Memory B cell (primary cell): ENCODE results near the gene STAP2.
A peak's percentile ranks its signal among the peaks of the same experiment; 100 is the strongest.
"Not testable (repeated sequence)": the region's sequence is repeated elsewhere in the genome, so short reads cannot be mapped to it uniquely, and the experiment has no call there.

Experiments used
- ATAC-seq: fragments of 150-1000 bp; cut with Tn5 transposase; 2 replicates; pipeline ENCODE4 v1.10.0; 2021; ENCODE audit warnings: low read depth, mild to moderate bottlenecking, moderate library complexity
- DNase-seq, 2 donors: peaks; one replicate each; pipeline ENCODE4 v3.0.0; 2022; ENCODE audit warnings: low spot score in 2 of 2
- H3K27ac Mint-ChIP-seq: one replicate; pipeline ENCODE4 v1.8.0; 2022; ENCODE audit warnings: mild to moderate bottlenecking, moderate library complexity, mixed read lengths
- H3K27me3 Mint-ChIP-seq: one replicate; pipeline ENCODE4 v1.8.0; 2022; ENCODE audit warnings: mixed read lengths
- H3K36me3 Mint-ChIP-seq: one replicate; pipeline ENCODE4 v1.8.0; 2022; ENCODE audit warnings: mild to moderate bottlenecking, mixed read lengths
- H3K4me1 Mint-ChIP-seq: one replicate; pipeline ENCODE4 v1.8.0; 2022; ENCODE audit warnings: mixed read lengths
- H3K4me3 Mint-ChIP-seq: one replicate; pipeline ENCODE4 v1.8.0; 2022; ENCODE audit warnings: mild to moderate bottlenecking, moderate library complexity, mixed read lengths
- H3K9me3 Mint-ChIP-seq: one replicate; pipeline ENCODE4 v1.8.0; 2022; ENCODE audit warnings: mixed read lengths

Gene STAP2

DNA sequence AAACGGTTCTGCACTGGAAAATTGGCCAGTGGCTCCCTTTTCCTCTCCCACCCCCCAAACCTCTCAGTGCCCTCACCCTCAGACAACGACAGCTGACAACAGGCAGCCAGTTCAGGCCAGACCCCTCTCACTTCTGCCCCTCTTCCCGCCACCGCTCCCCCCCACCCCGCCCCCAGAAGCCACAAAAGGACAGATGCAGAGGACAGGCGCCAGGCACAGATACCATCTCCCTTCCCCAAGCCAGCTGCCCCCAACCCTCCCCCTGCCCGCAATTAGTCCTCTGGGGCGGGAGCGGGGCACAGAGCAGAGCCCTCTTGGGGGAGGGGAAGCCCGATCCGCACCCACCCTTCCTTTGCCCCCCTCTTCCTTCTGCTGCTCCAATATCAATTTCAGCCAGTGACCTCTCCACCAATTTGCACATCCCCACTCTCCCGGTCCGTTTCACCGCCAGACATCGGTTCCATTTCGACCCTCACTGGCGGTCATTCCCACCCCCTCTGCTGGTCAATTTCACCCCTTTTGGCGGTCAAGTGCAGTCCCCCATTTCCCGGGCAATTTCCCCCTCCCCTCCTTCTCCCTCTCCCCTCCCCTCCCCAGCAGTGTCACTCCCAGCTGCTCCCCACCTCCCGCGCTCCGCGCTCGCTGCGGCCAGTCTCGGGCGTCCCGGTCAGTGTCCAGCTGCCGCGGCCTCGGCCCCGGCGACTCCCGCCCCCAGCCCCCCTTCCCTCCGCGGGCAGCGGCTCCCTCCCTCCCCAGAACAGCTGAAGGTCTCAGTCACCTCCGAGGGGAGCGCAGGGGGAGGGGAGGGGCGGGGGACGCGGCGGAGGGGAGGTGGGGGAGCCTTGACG is 60.0 kb downstream of the STAP2 start, which contains the start of gene SHD:
Gene SHD (plus strand): TSS at position 848 of the 848 bp plus-strand sequence. CDS start 798 bp downstream, outside the sequence.
- Mint-ChIP-seq H3K27ac (no peak within 1 kb of the TSS), H3K4me1 (peaks cover 3% of the 10 kb centered on the region), H3K4me3 (peak within 1 kb of the TSS; percentile 46), H3K36me3 (no peaks in the 10 kb centered on the region), H3K9me3 (no peaks in the 10 kb centered on the region), H3K27me3 (peaks cover 13% of the 10 kb centered on the region)
- no peak for ATAC-seq
- no peak for DNase-seq

DNA sequence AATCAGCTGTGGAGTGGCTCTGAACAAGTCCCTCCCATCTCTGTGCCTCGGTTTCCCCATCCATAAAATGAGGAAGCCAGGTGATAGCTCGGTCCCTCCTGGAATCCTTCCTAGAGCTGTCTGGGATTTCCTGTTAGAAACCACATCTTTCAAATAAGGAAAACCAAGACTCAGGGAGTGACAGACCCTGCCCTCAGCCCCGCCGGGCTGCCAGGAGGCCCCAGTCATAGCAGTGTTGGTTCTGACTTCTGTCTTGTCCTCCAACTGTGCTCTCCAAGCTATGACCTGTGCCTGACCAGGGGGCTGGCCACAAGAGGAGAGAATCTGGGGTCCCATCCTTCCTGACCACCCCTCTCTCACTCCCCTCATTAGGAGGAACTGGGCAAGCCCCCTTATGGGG is 60.6 kb downstream of the STAP2 start:
- no peak for DNase-seq
- peaks cover 13% of the 10 kb centered on the region for H3K27me3 Mint-ChIP-seq
- no peaks in the 10 kb centered on the region for H3K9me3 Mint-ChIP-seq
- H3K4me1 Mint-ChIP-seq, result peaks cover 3% of the 10 kb centered on the region
- H3K27ac Mint-ChIP-seq, result no peak overlapping the region
- peaks cover under 1% of the 10 kb centered on the region for H3K36me3 Mint-ChIP-seq
- ATAC-seq, result no peak
- no peak overlapping the region for H3K4me3 Mint-ChIP-seq

DNA sequence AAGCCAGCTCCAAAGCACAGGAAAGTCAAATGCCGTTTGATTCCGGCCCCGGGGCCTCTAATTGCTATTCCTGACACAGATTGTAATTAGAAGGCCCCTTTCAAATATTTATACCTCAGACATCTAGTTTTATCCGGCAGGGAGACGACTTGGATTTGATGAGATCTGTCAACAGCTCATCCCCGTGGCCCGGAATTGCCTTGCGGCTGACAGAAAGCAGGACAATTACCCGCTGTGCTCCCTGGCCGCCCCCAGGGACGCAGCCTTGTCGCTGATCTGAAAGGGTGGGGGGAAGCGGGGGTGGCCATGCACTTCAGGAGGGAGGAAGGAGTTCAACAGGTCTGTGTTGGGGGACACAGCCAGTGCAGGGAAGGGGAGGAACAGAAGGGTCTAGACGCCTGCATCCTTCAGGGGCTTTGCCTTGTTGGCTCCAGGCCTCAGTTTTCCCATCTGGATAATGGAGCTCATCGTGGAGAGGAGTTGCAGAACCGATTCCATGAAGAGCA is 61.4 kb downstream of the STAP2 start:
- no peak for ATAC-seq

DNA sequence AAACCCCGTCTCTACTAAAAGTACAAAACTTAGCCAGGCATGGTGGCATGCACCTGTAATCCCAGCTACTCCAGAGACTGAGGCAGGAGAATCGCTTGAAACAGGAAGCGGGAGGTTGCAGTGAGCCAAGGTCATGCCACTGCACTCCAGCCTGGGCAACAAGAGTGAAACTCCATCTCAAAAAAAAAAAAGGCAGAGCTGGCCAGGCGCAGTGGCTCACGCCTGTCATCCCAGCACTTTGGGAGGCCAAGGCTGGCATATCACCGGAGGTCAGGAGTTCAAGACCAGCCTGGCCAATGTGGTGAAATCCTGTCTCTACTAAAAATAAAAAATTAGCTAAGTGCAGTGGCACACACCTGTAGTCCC is 64.3 kb downstream of the STAP2 start:
- not testable (repeated sequence) for H3K27me3 Mint-ChIP-seq, H3K4me1 Mint-ChIP-seq, H3K9me3 Mint-ChIP-seq, H3K36me3 Mint-ChIP-seq, H3K4me3 Mint-ChIP-seq, DNase-seq, H3K27ac Mint-ChIP-seq, ATAC-seq

More for the DNA sequence above, 61.4 kb downstream of the STAP2 start:
- Mint-ChIP-seq H3K4me3 (no peak overlapping the region), H3K9me3 (no peaks in the 10 kb centered on the region), H3K4me1 (peaks cover 3% of the 10 kb centered on the region), H3K27me3 (peaks cover 10% of the 10 kb centered on the region), H3K36me3 (peaks cover 2% of the 10 kb centered on the region), H3K27ac (no peak overlapping the region)
- no peak for DNase-seq
